ENCODE data around the gene RPS15A.
A peak's percentile ranks its signal among the peaks of the same experiment; 100 is the strongest.

The RPS15A gene

DNA sequence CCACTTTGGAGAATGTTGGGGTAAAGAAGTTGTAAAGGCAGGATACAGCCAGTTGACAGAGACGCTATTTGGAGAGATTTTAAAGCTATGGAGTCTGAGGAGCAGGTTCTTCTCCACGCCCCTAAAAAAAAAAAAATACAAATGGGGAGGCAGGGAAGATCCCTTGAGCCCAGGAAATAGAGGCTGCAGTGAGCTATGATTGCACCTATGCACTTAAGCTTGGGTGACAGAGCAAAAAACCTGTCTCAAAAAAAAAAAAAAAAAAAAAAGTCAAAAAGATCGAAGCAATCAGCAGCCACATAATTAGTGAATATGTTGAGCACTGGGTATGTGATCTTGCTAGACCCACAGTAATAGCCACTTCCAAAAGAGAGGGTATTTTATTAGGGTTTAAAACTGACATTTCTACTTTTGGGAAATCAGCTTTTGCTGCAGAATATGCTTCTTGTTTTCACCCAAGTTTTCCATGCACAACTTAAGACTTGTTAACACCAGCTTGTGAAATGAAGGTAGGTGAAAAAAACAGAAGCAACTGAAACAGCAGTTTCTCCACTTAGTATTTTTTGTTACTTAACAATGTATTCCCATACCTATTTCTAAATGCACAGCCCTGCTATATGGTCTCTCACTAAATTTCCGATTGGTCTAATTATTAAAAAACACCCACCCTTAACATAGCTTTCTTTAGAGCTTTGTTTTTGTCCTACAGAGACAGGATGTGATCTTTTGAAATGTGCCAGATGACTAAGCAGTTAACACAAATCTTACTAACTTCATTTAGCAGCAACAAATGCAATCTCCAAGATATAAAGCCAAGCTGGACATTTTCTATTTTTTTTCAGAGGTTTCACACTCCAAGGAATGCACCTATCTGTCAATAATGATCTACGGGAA is 13.7 kb upstream of the RPS15A start:
- peak; percentile 24 to 46 for DNase-seq

DNA sequence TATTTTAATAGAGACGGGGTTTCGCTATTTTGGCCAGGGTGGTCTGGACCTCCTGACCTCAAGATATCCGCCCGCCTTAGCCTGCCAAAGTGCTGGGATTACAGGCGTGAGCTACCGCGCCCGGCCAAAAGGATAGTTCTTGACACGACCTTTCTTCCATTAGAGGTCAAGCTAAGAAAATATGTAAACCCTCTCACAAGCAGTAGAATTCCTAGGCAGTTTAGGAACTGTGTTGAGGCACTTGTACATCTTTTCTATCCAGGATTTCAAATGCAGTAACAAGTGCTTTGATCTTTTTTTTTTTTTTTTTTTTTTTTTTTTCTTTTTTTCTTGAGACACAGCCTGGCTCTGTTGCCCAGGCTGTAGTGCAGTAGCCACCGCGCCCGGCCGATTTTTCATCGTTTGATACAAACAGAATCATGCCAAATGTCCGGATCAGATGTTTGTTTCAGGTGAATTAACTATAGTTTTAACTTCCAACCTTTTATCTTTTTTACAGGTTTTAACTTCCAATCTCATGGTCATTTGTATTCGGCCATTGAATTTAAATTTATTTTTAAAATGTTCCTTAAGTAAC is 12.7 kb upstream of the RPS15A start:
- no peak for DNase-seq
- TF ChIP-seq GATA1 (IDR thresholded peaks at IDR 0.05; ENCODE audit: low read depth, low read length) (no peak), POLR2A (IDR thresholded peaks at IDR 0.05; ENCODE audit: low read length) (no peak)

More for the DNA sequence above, 13.7 kb upstream of the RPS15A start:
- TF ChIP-seq GATA1 (IDR thresholded peaks at IDR 0.05; ENCODE audit: low read depth, low read length) (no peak), POLR2A (IDR thresholded peaks at IDR 0.05; ENCODE audit: low read length) (no peak)

DNA sequence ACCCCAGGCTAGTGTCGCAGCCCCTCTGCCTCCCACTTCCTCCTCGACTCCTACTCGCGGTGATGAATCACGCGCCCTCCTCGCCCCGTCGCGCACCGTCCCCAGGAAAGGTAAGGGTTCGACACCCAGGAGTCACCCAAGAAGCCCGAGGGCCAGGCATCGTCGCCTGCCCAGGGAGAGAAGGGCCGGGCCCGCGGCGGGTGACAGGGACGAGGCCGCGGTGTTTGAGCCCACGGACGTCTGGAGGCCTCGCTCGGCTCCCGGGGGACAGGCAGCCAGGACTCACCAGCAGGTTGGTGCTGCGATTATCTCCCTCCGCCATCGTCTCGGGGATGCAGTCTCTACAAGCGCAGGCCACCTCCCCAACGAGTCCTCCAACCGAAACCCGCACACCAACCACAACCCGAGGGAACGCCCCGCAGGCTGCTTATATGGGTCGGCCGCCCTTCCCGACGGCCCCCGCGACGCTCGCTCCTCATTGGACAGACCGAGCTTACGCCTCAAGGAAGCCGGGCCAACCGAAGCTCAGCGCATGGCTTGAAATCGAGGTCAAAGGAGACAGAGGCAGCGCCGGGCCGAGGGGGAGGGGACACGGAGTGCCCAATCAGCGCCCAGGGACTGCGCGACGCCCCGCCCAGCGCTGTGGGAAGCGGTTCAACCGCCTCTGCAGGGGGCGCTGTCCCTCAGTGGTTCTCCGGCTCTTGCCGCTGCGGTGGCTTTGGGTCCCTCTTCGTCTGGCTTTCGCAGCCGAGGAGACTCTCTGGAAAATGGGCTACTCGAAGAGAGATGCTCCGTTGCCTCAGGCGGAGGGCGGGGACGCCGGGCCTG is 11.2 kb upstream of the RPS15A start, which contains the start of gene ARL6IP1:
TSS of gene ARL6IP1 (minus strand) at position 405 of the 828 bp plus-strand sequence. CDS start at position 322, 83 bp downstream.
- DNase-seq: peak; percentile 100
- TF ChIP-seq GATA1 (IDR thresholded peaks at IDR 0.05; ENCODE audit: low read depth, low read length) (no peak), POLR2A (IDR thresholded peaks at IDR 0.05; ENCODE audit: low read length) (peak; percentile 100)

DNA sequence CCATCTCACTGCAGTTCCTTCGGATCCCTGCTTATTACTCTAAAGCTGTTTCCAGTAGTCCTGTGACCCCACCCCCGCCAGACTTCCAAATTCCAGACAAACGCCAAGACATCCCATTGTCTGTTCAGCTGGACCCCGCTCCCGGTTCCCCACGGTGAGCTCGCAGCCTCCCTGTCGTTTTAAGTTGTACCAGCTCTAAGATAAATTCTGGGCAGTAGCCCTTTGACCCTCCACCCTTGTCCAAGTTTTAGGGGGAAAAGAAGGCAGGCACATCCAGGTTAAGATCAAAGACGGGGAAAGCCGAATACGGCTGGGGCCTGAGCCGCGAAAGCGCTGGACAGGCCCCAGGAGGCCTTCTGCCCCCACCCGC is 10.6 kb upstream of the RPS15A start:
- TF ChIP-seq GATA1 (IDR thresholded peaks at IDR 0.05; ENCODE audit: low read depth, low read length): no peak
- DNase-seq: peak; percentile 57 to 72

DNA sequence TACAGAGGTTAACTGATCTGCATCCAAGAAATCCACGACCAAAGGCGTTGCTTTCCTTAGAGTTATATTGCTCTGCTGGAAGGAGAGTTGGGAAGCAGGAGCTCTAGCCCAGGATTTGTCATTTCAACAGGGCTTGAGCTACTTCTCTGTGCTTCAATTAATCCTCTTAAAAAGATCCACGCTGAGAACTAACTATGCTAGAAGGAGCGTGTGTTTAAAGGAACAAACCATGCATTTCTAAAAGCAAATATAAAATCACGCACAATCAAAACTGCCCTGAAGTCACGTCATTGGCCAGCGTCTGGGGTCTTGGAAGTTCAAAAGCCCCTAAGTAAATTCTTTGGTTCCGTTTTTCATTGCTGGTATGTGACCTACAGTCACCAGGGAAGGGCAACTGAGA is 10.2 kb upstream of the RPS15A start:
- TF ChIP-seq GATA1 (IDR thresholded peaks at IDR 0.05; ENCODE audit: low read depth, low read length) (no peak), POLR2A (IDR thresholded peaks at IDR 0.05; ENCODE audit: low read length) (no peak)
- DNase-seq: no peak

DNA sequence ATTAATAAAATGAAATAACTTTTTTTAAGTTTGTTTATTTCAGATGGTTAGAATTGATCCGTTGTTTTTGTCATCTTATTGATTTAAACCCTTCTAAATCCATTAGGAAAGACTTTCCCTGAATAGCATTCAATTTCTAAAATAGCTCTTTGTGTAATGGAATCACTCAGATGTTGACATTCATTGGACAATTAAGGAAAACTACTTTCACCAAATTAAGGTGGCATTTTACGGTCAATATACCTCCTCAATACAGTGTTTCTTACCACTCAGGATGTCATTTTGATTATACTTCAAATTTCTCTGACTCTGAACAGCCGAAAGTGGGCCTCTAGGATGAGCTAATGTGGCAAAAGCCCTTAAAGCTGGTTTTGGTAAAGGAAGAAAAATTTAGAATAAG is 9.4 kb upstream of the RPS15A start:
- no peak for DNase-seq
- TF ChIP-seq POLR2A (IDR thresholded peaks at IDR 0.05; ENCODE audit: low read length) (no peak), GATA1 (IDR thresholded peaks at IDR 0.05; ENCODE audit: low read depth, low read length) (no peak)

DNA sequence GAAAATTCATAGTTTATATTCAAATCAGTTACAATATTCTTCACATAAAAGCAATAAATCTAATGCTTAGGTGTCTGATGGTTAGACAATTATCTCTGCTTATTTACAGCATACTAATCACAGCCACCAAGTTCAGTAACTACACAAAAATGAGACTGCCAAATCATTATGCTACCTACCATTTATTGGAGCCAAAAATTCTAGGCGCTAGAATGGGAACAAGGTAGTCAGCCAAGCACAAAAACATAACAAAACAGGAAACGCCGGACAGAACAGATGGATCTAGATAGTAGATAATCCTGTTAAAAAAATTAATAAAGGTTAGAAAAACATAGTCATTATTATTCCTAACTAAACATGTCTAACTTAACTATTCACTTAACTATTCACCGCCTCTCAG is 7.6 kb upstream of the RPS15A start:
- DNase-seq: no peak
- no peak for TF ChIP-seq GATA1 (IDR thresholded peaks at IDR 0.05; ENCODE audit: low read depth, low read length)
- no peak for TF ChIP-seq POLR2A (IDR thresholded peaks at IDR 0.05; ENCODE audit: low read length)

DNA sequence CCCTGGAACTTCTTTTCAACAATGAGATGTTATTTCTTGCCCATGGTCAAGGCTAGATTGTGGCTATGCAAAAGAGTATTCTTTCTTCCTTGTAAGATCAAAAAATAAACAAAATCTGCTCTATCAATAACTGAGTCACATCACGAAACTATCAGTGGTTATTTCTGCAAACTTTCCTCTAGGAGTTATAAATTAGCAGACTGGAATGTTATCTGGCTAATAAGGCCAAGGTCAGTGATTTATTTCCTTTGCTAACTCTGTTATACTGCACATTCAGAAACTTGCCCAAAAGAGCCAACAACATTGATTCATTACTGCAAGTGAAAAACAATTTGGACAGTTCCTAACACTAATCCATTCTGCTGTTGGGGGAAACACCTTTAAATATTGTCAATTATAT is 6.2 kb upstream of the RPS15A start:
- TF ChIP-seq GATA1 (IDR thresholded peaks at IDR 0.05; ENCODE audit: low read depth, low read length): no peak
- TF ChIP-seq POLR2A (IDR thresholded peaks at IDR 0.05; ENCODE audit: low read length): no peak
- no peak for DNase-seq

DNA sequence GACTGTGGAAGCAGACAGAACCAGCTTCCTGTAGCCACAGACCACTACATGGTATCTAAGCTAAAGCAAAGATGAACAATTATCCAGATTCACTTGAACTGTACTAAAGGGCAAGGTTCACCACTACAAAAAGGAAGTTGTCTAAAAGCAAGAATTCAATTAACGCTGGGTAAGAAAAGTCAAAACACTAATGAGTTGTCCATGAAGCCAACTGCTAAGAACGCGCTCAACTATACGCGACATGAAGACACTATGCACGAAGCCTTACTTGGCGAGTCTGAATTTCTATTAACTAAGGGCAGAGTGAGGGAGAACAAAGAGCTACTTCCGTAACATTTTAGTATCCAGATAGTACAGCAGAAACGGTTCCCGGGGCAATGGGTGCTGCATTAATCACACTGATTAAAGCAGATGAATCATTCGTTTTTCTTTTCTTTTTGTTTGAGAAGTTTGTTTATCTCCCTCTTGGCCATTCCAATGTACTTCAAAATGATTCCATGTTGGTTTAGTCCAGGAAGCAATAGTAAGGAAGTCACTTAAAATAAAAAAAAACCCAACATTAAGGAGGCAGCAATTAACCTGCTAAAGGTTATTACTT is 2.8 kb upstream of the RPS15A start:
- TF ChIP-seq POLR2A (IDR thresholded peaks at IDR 0.05; ENCODE audit: low read length) (no peak), GATA1 (IDR thresholded peaks at IDR 0.05; ENCODE audit: low read depth, low read length) (no peak)
- no peak for DNase-seq

DNA sequence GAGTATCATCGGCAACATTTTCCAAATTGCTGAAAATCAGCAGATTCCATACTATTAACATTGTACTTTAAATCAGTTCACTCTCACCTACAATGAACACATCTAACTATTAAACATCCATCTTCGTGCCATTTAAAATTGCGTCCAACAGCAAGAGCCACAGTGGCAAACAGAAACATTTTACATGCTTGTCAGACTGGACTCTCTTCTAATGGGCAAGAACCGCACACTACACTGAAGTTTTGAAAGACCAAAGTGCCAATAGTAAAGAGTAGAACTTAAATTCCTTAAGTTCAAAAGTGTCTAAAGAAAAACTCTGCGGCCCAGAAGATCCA is 652 bp downstream of the RPS15A start:
- no peak for DNase-seq
- TF ChIP-seq GATA1 (IDR thresholded peaks at IDR 0.05; ENCODE audit: low read depth, low read length) (no peak), POLR2A (IDR thresholded peaks at IDR 0.05; ENCODE audit: low read length) (no peak)

DNA sequence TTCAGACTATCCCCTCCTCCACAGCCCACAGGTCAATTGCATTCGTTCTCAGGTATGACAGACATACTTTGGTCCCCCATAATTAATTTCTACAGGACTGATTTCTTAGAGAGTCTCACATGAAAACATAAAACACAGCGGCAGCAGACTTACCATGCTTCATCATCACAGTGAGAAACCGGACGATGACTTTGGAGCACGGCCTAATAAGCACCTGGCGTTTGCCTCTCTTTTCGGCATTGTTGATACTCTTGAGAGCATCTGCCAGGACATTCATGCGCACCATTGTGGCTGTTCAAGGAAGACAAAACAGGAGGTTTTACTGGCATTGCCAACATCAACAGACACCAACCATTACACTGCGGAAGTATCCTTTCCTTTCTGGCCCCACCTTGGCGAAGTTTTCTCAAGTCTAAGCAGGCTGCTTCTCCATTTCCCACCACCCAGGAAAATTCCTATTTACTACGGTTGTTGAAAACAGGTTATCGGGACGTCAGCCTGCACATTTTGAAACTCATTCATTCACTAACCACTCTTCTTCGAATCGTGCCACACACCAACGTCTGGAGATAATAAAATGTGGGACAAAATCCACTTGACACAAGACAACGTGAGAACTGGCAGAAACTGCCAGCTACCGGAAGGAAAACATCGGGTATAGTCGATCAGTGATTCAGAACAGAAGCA is 1.2 kb downstream of the RPS15A start:
- no peak for TF ChIP-seq POLR2A (IDR thresholded peaks at IDR 0.05; ENCODE audit: low read length)
- DNase-seq: peak; percentile 33 to 41

DNA sequence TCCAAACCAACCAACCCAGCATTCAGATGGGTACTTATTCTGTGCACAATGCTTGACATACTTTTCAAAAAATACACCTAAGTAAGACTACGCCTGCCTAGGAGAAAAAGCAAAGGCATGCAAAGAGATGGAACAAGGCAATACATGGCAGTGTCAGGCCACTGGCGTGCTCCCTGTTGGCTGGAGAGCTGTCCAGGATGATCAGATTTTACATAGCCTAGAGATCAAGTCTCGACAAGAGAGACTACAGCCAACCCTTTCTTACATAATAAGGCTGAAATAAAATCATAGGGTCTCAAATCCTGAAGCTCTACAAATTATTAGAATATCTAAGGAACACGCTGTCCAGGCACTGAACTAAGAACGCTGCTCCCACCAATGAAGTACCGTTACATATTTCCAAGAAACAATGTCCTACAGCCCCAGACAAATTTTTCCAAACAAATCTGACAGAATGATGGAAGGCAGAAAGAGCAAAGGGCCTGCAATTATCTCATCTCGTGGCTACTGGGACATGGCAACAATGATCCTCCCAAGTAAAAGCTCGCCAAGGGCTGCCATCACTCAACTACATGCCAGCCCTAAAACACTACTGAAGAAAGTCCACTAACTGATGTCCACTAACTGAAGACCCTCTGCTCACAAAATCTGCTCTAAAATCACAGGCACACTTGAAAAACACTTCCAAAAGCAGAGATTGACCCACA is 5.1 kb downstream of the RPS15A start:
- TF ChIP-seq POLR2A (IDR thresholded peaks at IDR 0.05; ENCODE audit: low read length) (no peak), GATA1 (IDR thresholded peaks at IDR 0.05; ENCODE audit: low read depth, low read length) (no peak)
- no peak for DNase-seq
